Esophagus squamous epithelium (tissue), 4 donors: ENCODE data around the gene SENP2.

Experiments
- POLR2A ChIP-seq, 4 donors: fragments of 450-650 bp; IDR thresholded peaks; one replicate each; pipeline ENCODE4 v1.6.1; 2017; ENCODE audit warnings: antibody characterized with exemption in 4 of 4, mild to moderate bottlenecking in 4 of 4, moderate library complexity in 3 of 4
- TF ChIP-seq, protein P1 (sequence below), 6 experiments: fragments of 450-650 bp in 4 of 6; fragments of 200-600 bp in 2 of 6; sonication (generic) in 2 of 6; IDR thresholded peaks; one replicate each; pipeline ENCODE4 v1.5.1; 2016 to 2019; ENCODE audit warnings: antibody characterized with exemption in 6 of 6, mild to moderate bottlenecking in 4 of 6, moderate library complexity in 4 of 6

DNA sequence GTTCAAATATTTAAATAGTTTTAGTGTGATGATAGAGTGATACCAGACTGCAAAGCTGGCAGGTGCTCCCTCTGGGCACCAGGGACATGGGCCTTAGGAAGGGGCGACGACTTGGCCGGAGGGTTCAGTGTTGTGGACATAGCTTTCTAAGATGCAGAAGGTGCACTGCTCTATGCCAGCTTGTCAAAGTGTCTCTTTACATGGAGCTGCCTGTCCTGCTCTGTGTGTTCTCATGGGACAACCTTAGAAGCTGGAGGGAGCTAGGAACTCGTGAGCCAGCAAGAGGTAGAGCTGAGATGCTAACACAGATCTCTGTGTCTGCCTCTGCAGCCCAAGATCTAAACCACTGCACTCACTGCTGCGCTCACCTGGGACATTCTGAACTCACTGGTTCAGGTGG, 77.8 kb downstream of the SENP2 start:
- TF ChIP-seq, protein P1, sequence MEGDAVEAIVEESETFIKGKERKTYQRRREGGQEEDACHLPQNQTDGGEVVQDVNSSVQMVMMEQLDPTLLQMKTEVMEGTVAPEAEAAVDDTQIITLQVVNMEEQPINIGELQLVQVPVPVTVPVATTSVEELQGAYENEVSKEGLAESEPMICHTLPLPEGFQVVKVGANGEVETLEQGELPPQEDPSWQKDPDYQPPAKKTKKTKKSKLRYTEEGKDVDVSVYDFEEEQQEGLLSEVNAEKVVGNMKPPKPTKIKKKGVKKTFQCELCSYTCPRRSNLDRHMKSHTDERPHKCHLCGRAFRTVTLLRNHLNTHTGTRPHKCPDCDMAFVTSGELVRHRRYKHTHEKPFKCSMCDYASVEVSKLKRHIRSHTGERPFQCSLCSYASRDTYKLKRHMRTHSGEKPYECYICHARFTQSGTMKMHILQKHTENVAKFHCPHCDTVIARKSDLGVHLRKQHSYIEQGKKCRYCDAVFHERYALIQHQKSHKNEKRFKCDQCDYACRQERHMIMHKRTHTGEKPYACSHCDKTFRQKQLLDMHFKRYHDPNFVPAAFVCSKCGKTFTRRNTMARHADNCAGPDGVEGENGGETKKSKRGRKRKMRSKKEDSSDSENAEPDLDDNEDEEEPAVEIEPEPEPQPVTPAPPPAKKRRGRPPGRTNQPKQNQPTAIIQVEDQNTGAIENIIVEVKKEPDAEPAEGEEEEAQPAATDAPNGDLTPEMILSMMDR (IDR thresholded peaks at IDR 0.05): no peak
- no peak for TF ChIP-seq POLR2A (IDR thresholded peaks at IDR 0.05)
